Nephron progenitor cell (in vitro differentiated cells): Measurements from ENCODE around the gene CHDH.

ENCODE experiments used
- DNase-seq: peaks from one replicate; pipeline ENCODE4 v3.0.0; 2021
- H3K27ac Mint-ChIP-seq: 2 replicates; pipeline ENCODE4 v1.8.0; 2021; ENCODE audit warnings: mild to moderate bottlenecking, moderate library complexity, mixed read lengths
- H3K27me3 Mint-ChIP-seq: 2 replicates; pipeline ENCODE4 v1.8.0; 2021; ENCODE audit warnings: mild to moderate bottlenecking, low read depth, mixed read lengths; ENCODE audit not compliant: poor library complexity
- H3K36me3 Mint-ChIP-seq: 2 replicates; pipeline ENCODE4 v1.8.0; 2021; ENCODE audit warnings: low read depth, mixed read lengths
- H3K4me1 Mint-ChIP-seq: 2 replicates; pipeline ENCODE4 v1.8.0; 2021; ENCODE audit warnings: mixed read lengths
- H3K4me3 Mint-ChIP-seq: 2 replicates; pipeline ENCODE4 v1.8.0; 2021; ENCODE audit warnings: mild to moderate bottlenecking, moderate library complexity, mixed read lengths
- H3K9me3 Mint-ChIP-seq: 2 replicates; pipeline ENCODE4 v1.8.0; 2021; ENCODE audit warnings: mild to moderate bottlenecking, moderate library complexity, mixed read lengths
- TF ChIP-seq, protein P1 (sequence below): fragments of 200-600 bp; sonication (generic); IDR thresholded peaks from 2 replicates; pipeline ENCODE4 v1.5.0; 2021; ENCODE audit warnings: antibody characterized with exemption

CHDH gene

GRCh38 chr3:53880396-53881345 lies 34.5 kb upstream of the CHDH start:
- no peak for DNase-seq
- TF ChIP-seq, protein P1, sequence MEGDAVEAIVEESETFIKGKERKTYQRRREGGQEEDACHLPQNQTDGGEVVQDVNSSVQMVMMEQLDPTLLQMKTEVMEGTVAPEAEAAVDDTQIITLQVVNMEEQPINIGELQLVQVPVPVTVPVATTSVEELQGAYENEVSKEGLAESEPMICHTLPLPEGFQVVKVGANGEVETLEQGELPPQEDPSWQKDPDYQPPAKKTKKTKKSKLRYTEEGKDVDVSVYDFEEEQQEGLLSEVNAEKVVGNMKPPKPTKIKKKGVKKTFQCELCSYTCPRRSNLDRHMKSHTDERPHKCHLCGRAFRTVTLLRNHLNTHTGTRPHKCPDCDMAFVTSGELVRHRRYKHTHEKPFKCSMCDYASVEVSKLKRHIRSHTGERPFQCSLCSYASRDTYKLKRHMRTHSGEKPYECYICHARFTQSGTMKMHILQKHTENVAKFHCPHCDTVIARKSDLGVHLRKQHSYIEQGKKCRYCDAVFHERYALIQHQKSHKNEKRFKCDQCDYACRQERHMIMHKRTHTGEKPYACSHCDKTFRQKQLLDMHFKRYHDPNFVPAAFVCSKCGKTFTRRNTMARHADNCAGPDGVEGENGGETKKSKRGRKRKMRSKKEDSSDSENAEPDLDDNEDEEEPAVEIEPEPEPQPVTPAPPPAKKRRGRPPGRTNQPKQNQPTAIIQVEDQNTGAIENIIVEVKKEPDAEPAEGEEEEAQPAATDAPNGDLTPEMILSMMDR = no peak
- peaks cover 3% of the 10 kb centered on the region for H3K27me3 Mint-ChIP-seq
- H3K9me3 Mint-ChIP-seq = no peaks in the 10 kb centered on the region
- peaks cover 48% of the 10 kb centered on the region for H3K36me3 Mint-ChIP-seq
- peaks cover 20% of the 10 kb centered on the region for H3K4me1 Mint-ChIP-seq
- peak overlapping the region; percentile 70 for H3K27ac Mint-ChIP-seq
- peak overlapping the region; percentile 95 for H3K4me3 Mint-ChIP-seq

DNA sequence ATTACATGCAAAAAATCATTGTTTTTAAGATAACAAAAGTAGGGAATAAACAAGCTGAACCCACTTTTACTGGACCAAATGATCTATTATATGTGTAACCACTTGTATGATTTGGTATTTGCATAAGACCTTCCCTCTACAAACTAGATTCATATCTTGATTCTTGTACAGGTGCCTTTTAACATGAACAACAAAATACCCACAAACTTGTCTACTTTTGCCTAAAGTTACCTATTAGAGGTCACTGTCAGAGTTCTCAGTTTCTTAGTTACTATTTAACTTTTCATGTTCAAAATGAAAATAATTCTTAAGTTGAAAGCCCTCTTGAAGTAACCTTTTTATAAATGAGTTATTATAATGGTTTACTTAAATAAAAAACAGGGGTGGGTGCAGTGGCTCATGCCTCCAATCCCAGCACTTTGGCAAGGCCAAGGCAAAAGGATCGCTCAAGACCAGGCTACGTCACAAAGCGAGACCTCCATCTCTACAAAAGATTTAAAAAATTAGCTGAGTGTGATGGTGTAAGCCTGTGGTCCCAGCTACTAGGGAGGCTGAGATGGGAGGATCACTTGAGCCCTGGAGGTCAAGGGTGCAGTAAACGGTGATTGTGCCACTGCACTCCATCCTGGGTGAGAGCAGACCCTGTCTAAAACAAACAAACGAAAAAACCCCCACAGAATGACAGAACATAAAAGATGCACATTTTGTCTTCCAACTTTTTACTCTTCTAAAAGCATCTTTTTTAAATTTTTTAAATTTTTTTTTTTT lies 19.7 kb upstream of the CHDH start:
- Mint-ChIP-seq H3K4me1 (peaks cover 6% of the 10 kb centered on the region), H3K36me3 (peaks cover 71% of the 10 kb centered on the region), H3K27me3 (no peaks in the 10 kb centered on the region), H3K27ac (no peak overlapping the region), H3K4me3 (no peak overlapping the region), H3K9me3 (no peaks in the 10 kb centered on the region)
- TF ChIP-seq, protein P1 = no peak
- no peak for DNase-seq

GRCh38 chr3:53863145-53863544 lies 16.9 kb upstream of the CHDH start:
- Mint-ChIP-seq H3K4me1 (peaks cover 16% of the 10 kb centered on the region), H3K27me3 (no peaks in the 10 kb centered on the region), H3K9me3 (no peaks in the 10 kb centered on the region), H3K36me3 (peaks cover 70% of the 10 kb centered on the region), H3K27ac (no peak overlapping the region), H3K4me3 (no peak overlapping the region)
- TF ChIP-seq, protein P1 = no peak
- DNase-seq = no peak

- peak overlapping the region; percentile 55 for H3K27ac Mint-ChIP-seq
- TF ChIP-seq, protein P1 = no peak
- H3K4me3 Mint-ChIP-seq = no peak overlapping the region
- H3K27me3 Mint-ChIP-seq = peaks cover 5% of the 10 kb centered on the region
- H3K36me3 Mint-ChIP-seq = peaks cover 66% of the 10 kb centered on the region
- peaks cover 19% of the 10 kb centered on the region for H3K4me1 Mint-ChIP-seq
- no peaks in the 10 kb centered on the region for H3K9me3 Mint-ChIP-seq
- DNase-seq = no peak
Observed at GRCh38 chr3:53862241-53862640, 16.0 kb upstream of the CHDH start.

- H3K4me1 Mint-ChIP-seq = peaks cover 25% of the 10 kb centered on the region
- no peak overlapping the region for H3K27ac Mint-ChIP-seq
- H3K36me3 Mint-ChIP-seq = peaks cover 59% of the 10 kb centered on the region
- H3K27me3 Mint-ChIP-seq = peaks cover 8% of the 10 kb centered on the region
- no peak overlapping the region for H3K4me3 Mint-ChIP-seq
- no peak for DNase-seq
- H3K9me3 Mint-ChIP-seq = no peaks in the 10 kb centered on the region
- TF ChIP-seq, protein P1 = no peak
Observed at GRCh38 chr3:53860196-53860595, 14.0 kb upstream of the CHDH start.
